Prostate gland (tissue), 2 donors: ENCODE results near the gene KCNJ11. TPM values are rescaled to one million over a fixed set of nuclear protein-coding genes. Genes with fewer than 3 reads are reported as not detected.

Experiments
- DNase-seq: peaks from one replicate; pipeline ENCODE4 v3.0.0-alpha.2; 2019; ENCODE audit warnings: low spot score
- H3K27ac ChIP-seq, 2 donors: fragments of 200-600 bp; sonication (generic); 2 replicates each; pipeline ENCODE4 v1.5.1; 2017 to 2019
- H3K27me3 ChIP-seq: fragments of 200-600 bp; sonication (generic); replicated peaks from 2 replicates; pipeline ENCODE4 v1.5.1; 2019; ENCODE audit not compliant: insufficient read depth
- H3K36me3 ChIP-seq, 2 donors: fragments of 200-600 bp; sonication (generic); 1 replicate in 1 of 2; 2 replicates in 1 of 2; pipeline versions ENCODE4 v1.5.1 to v1.8.1; 2017 to 2019
- H3K4me1 ChIP-seq: fragments of 200-600 bp; sonication (generic); replicated peaks from 2 replicates; pipeline ENCODE4 v1.5.1; 2019
- H3K4me3 ChIP-seq, 2 donors: fragments of 200-600 bp; sonication (generic); 2 replicates each; pipeline ENCODE4 v1.5.1; 2017 to 2019
- H3K9me3 ChIP-seq: fragments of 200-600 bp; sonication (generic); 2 replicates; pipeline ENCODE4 v1.5.1; 2017
- CTCF ChIP-seq, 4 experiments: fragments of 200-600 bp in 2 of 4; fragments of 450-650 bp in 2 of 4; sonication (generic) in 2 of 4; IDR thresholded peaks; 1 replicate in 3 of 4; 2 replicates in 1 of 4; pipeline ENCODE4 v1.5.1; 2016 to 2019; ENCODE audit warnings: antibody characterized with exemption in 4 of 4, mild to moderate bottlenecking in 2 of 4, moderate library complexity in 2 of 4
- POLR2A ChIP-seq: fragments of 450-650 bp; IDR thresholded peaks from one replicate; pipeline ENCODE4 v1.6.1; 2016; ENCODE audit warnings: antibody characterized with exemption, mild to moderate bottlenecking
- POLR2AphosphoS5 ChIP-seq: sonication (generic); formaldehyde crosslinking; IDR thresholded peaks from one replicate; pipeline ENCODE4 v1.6.1; 2017; ENCODE audit warnings: antibody characterized with exemption
- WGBS: methylation state at CpG from one replicate; pipeline ENCODE4 v1.1.5; 2018; 5-methylcytosine and 5-hydroxymethylcytosine counted together
- intact Hi-C: fragments of 100-400 bp; cut with DNase I; formaldehyde crosslinking; loops from one replicate; pipeline ENCODE4 v1.14.2; 2022
- total RNA-seq, 2 donors: library from RNA; depleted of rRNA; stranded (reverse); fragments of >200 nt; gene quantifications; one replicate each; pipeline ENCODE4 v1.1.0, GENCODE V29; 2016

Gene KCNJ11
- total RNA-seq, 2 donors from 2014 or later: 5.5 to 10.3 TPM

GRCh38 chr11:17352950-17353820, 35.3 kb downstream of the KCNJ11 start:
- H3K4me3 ChIP-seq: peak overlapping the region; percentile 53 to 56
- under 1% methylated on average over 65 of the region's 69 CpGs for WGBS
- intact Hi-C loops: loop anchor here (10.0 kb wide), 1 partner anchor 138 kb away; no protein-coding TSS in a partner anchor
- H3K27me3 ChIP-seq: no peaks in the 10 kb centered on the region
- H3K36me3 ChIP-seq: no peaks in the 10 kb centered on the region
- no peaks in the 10 kb centered on the region for H3K9me3 ChIP-seq
- DNase-seq: peak; percentile 44
- H3K27ac ChIP-seq: peak overlapping the region; percentile 80 to 81
- no peaks in the 10 kb centered on the region for H3K4me1 ChIP-seq
- peak in 1 of 4 experiments; percentile 13 for TF ChIP-seq CTCF (IDR thresholded peaks at IDR 0.05)
- peak; percentile 11 for TF ChIP-seq POLR2AphosphoS5
- no peak for TF ChIP-seq POLR2A

GRCh38 chr11:17351510-17352176, 36.8 kb downstream of the KCNJ11 start, which contains the start of gene NCR3LG1:
Gene NCR3LG1 (plus strand): TSS chr11:17351800. CDS start chr11:17351970, 170 bp downstream.
- Histone ChIP-seq H3K27me3 (no peaks in the 10 kb centered on the region), H3K36me3 (no peaks in the 10 kb centered on the region), H3K4me1 (no peaks in the 10 kb centered on the region), H3K9me3 (no peaks in the 10 kb centered on the region), H3K27ac (peak within 1 kb of the TSS; percentile 20 to 22), H3K4me3 (peak within 1 kb of the TSS; percentile 53 to 56)
- TF ChIP-seq POLR2AphosphoS5 (peak; percentile 9), CTCF (IDR thresholded peaks at IDR 0.05) (no peak), POLR2A (no peak)
- WGBS: under 1% methylated on average over 44 of the region's 61 CpGs
- intact Hi-C loops: loop anchor here (10.0 kb wide), 1 partner anchor 137 kb away; no protein-coding TSS in a partner anchor
- peak; percentile 23 for DNase-seq

- H3K27ac ChIP-seq: peak overlapping the region in 1 of 2 donors; percentile 22
- no peaks in the 10 kb centered on the region for H3K27me3 ChIP-seq
- no peak for DNase-seq
- no peak for TF ChIP-seq POLR2A
- no peak for TF ChIP-seq CTCF (IDR thresholded peaks at IDR 0.05)
- no peak for TF ChIP-seq POLR2AphosphoS5
- no peaks in the 10 kb centered on the region for H3K4me1 ChIP-seq
- H3K9me3 ChIP-seq: no peaks in the 10 kb centered on the region
- H3K36me3 ChIP-seq: no peaks in the 10 kb centered on the region
- intact Hi-C loops: loop anchor here (10.0 kb wide), 1 partner anchor 136 kb away; no protein-coding TSS in a partner anchor
- 26% methylated on average over 12 of the region's 12 CpGs for WGBS
- peak overlapping the region; percentile 53 to 56 for H3K4me3 ChIP-seq
Measured at GRCh38 chr11:17351172-17351509, 37.3 kb downstream of the KCNJ11 start.

GRCh38 chr11:17350455-17351171, 37.8 kb downstream of the KCNJ11 start:
- DNase-seq: no peak
- Histone ChIP-seq H3K36me3 (no peaks in the 10 kb centered on the region), H3K4me1 (no peaks in the 10 kb centered on the region), H3K4me3 (no peak overlapping the region), H3K27me3 (no peaks in the 10 kb centered on the region), H3K27ac (no peak overlapping the region), H3K9me3 (no peaks in the 10 kb centered on the region)
- intact Hi-C loops: loop anchor here (10.0 kb wide), 1 partner anchor 136 kb away; no protein-coding TSS in a partner anchor
- TF ChIP-seq POLR2A (no peak), CTCF (IDR thresholded peaks at IDR 0.05) (no peak), POLR2AphosphoS5 (no peak)
- WGBS: 97% methylated on average over 7 of the region's 7 CpGs
